ENCODE results near the gene MYBPHL. TPM values are rescaled to one million over a fixed set of nuclear protein-coding genes. Genes with fewer than 3 reads are reported as not detected.

Gene MYBPHL
- total and polyA plus RNA-seq, 2 of the 13 experiments (the other 11 are each of a cell fraction or from before 2014, with no cell fraction given), result 3.7 to 3.8 TPM

GRCh38 chr1:109273570-109274288 is 33.1 kb downstream of the MYBPHL start:
- intact Hi-C loops (cut with micrococcal nuclease; ENCODE audit: unreplicated experiment), result loop anchor here (1.0 to 10.0 kb wide), 2 partner anchors 10 to 71 kb away; no protein-coding TSS in a partner anchor
- peak overlapping the region; percentile 66 for H3K27ac ChIP-seq (ENCODE audit: extremely low read length, insufficient read depth, low read length)
- peaks cover 64% of the 10 kb centered on the region for H3K4me1 ChIP-seq (ENCODE audit: insufficient read depth, low read length)
- ATAC-seq, result no peak
- in situ Hi-C loops (cut with HindIII; ENCODE audit: extremely low pct_ligation_motif_present, low pct_unique_long_range_greater_than_20kb), result loop anchor here (5.0 kb wide), 1 partner anchor 49 kb away; no protein-coding TSS in a partner anchor
- POLR2A ChIA-PET, result interaction anchor here (2.2 kb wide), 1 partner anchor 26 kb away, joined by 8 read pairs; no protein-coding TSS in a partner anchor
- no peak for DNase-seq (ENCODE audit: low spot score)
- H3K36me3 ChIP-seq (replicated peaks in 1 of 2; ENCODE audit: control insufficient read depth in 1 of 2, insufficient read depth in 2 of 2, low read length in 2 of 2), result 0 out of 5 replicates have a peak, but pooled peaks cover 2% of the 10 kb centered on the region in 2 experiments
- H3K27me3 ChIP-seq (ENCODE audit: control insufficient read depth in 1 of 2, insufficient read depth in 2 of 2, low read length in 2 of 2), result no peaks in the 10 kb centered on the region
- CTCF ChIA-PET (ENCODE audit: low intra/inter-chr PET ratio, low total read pairs), result interaction anchor here (2.5 kb wide), 1 partner anchor 10 kb away, joined by 12 read pairs; no protein-coding TSS in a partner anchor
- no peaks in the 10 kb centered on the region for H4K20me1 ChIP-seq (ENCODE audit: insufficient read depth, low read length)
- peak overlapping the region; percentile 68; the same call in 1 of the 2 replicates for H3K4me2 ChIP-seq (ENCODE audit: low read depth, low read length)
- BruUV-seq (replicated peaks), result no TSS peak
- no peak overlapping the region for H3K4me3 ChIP-seq (replicated peaks in 1 of 3; ENCODE audit: insufficient read depth in 1 of 3, low read depth in 2 of 3, low read length in 3 of 3)
- H3K9me3 ChIP-seq (ENCODE audit: low read length), result no peaks in the 10 kb centered on the region
- no peaks in the 10 kb centered on the region for H3K79me2 ChIP-seq (ENCODE audit: insufficient read depth, low read length)
- WGBS (ENCODE audit: low lambda C conversion rate), result 86% methylated on average over 23 of the region's 30 CpGs
- no peak overlapping the region for H2AFZ ChIP-seq (ENCODE audit: low read length)
- FAIRE-seq, result no peak
- H3K9ac ChIP-seq (ENCODE audit: insufficient read depth, low read depth, low read length), result no peak overlapping the region
- 0 out of 2 replicates have a peak, but pooled peaks have one; percentile 27 for TF ChIP-seq ZBTB38 (CRISPR knock-in tag; IDR thresholded peaks at IDR 0.05)
- no peak for TF ChIP-seq NRL (CRISPR knock-in tag; IDR thresholded peaks at IDR 0.05; ENCODE audit: borderline replicate concordance)
- no peak for TF ChIP-seq ATF7 (IDR thresholded peaks at IDR 0.05)
- TF ChIP-seq ATF7 (CRISPR knock-in tag; IDR thresholded peaks at IDR 0.05), result no peak
- TF ChIP-seq MEF2D (CRISPR knock-in tag; IDR thresholded peaks at IDR 0.05), result no peak
- TF ChIP-seq ZNF747 (CRISPR knock-in tag; IDR thresholded peaks at IDR 0.05; ENCODE audit: borderline replicate concordance), result no peak
- peak; percentile 56 for TF ChIP-seq AGO2 (optimal IDR thresholded peaks at IDR 0.05; ENCODE audit: low read depth, low read length)
- 0 out of 2 replicates have a peak, but pooled peaks have one; percentile 29 for TF ChIP-seq RBFOX2 (IDR thresholded peaks at IDR 0.05; ENCODE audit: low read depth, low read length)
- TF ChIP-seq ZBTB49 (CRISPR knock-in tag; IDR thresholded peaks at IDR 0.05; ENCODE audit: borderline replicate concordance), result no peak
- TF ChIP-seq SAFB2 (CRISPR knock-in tag; IDR thresholded peaks at IDR 0.05; ENCODE audit: borderline replicate concordance, low read depth), result no peak
- no peak for TF ChIP-seq NFIB (CRISPR knock-in tag; IDR thresholded peaks at IDR 0.05; ENCODE audit: borderline replicate concordance)
- TF ChIP-seq ZNF549 (CRISPR knock-in tag; IDR thresholded peaks at IDR 0.05), result no peak
- no peak for TF ChIP-seq SP5 (CRISPR knock-in tag; IDR thresholded peaks at IDR 0.05; ENCODE audit: borderline replicate concordance, low read depth)
- no peak for TF ChIP-seq ZNF7 (CRISPR knock-in tag; IDR thresholded peaks at IDR 0.05)
- no peak for TF ChIP-seq HNRNPK (IDR thresholded peaks at IDR 0.05; ENCODE audit: low read depth, low read length, poor library complexity, severe bottlenecking)
- 0 out of 2 replicates have a peak, but pooled peaks have one; percentile 22 for TF ChIP-seq ZNF740 (CRISPR knock-in tag; IDR thresholded peaks at IDR 0.05)
- no peak for TF ChIP-seq ZNF331 (CRISPR knock-in tag; IDR thresholded peaks at IDR 0.05)
- no peak for TF ChIP-seq ZNF607 (CRISPR knock-in tag; IDR thresholded peaks at IDR 0.05; ENCODE audit: borderline replicate concordance)
- TF ChIP-seq ZNF619 (CRISPR knock-in tag; IDR thresholded peaks at IDR 0.05), result no peak
- no peak for TF ChIP-seq TCF7L2 (IDR thresholded peaks at IDR 0.05; ENCODE audit: low read depth, low read length)
- TF ChIP-seq RELA (CRISPR knock-in tag; IDR thresholded peaks at IDR 0.05), result no peak
- TF ChIP-seq MATR3 (CRISPR knock-in tag; IDR thresholded peaks at IDR 0.05), result no peak
